AG09309 (cell line): ENCODE measurements around the gene C17orf75.

ENCODE experiments used
- DNase-seq: peaks from one replicate; pipeline ENCODE4 v3.0.0-alpha.2; 2010; ENCODE audit warnings: low read depth
- H3K4me3 ChIP-seq: 2 replicates; pipeline ENCODE4 v1.5.1; 2011; ENCODE audit warnings: mild to moderate bottlenecking, low read depth, low read length, moderate library complexity; ENCODE audit not compliant: control insufficient read depth
- CTCF ChIP-seq: IDR thresholded peaks from 2 replicates; pipeline ENCODE4 v1.5.1; 2011; ENCODE audit warnings: mild to moderate bottlenecking, low read depth, low read length, inconsistent platforms; ENCODE audit not compliant: insufficient read depth, control insufficient read depth; ENCODE audit errors: missing control alignments

Gene C17orf75

GRCh38 chr17:32345951-32346600 is 4.1 kb upstream of the C17orf75 start:
- DNase-seq, result no peak
- TF ChIP-seq CTCF, result no peak
- no peak overlapping the region for H3K4me3 ChIP-seq

DNA sequence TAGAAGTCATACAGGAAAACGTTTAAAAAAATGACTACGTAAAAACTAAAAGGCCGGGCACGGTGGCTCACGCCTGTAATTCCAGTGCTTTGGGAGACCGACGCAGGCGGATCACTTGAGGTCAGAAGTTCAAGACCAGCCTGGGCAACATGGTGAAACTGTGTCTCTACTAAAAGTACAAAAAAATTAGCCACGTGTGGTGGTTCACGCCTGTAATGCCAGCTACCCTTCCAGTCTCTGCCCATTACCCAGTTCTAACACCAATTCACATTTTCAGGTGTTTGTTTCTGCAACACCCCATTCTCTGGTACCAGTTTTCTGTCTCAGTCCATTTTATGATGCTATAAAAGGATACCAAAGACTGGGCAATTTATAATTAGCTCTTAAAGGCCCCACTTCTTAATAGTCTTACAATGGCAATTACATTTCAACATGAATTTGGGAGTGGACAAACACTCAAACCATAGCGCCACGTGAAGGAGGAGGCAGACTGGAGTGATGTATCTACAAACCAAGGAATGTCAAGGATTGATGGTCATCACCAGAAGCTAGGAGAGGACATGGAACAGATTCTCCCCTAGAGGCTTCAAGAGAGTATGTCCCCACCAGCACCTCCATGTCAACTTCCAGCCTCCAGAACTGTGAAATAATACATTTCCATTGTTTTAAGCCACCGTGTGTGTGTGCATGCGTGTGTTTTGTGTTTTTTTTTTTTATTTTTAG is 791 bp upstream of the C17orf75 start:
- no peak for TF ChIP-seq CTCF
- DNase-seq, result no peak
- no peak overlapping the region for H3K4me3 ChIP-seq

- H3K4me3 ChIP-seq, result peak overlapping the region; percentile 64
- peak; percentile 5 for TF ChIP-seq CTCF
- DNase-seq, result no peak
These were observed 674 bp downstream of the C17orf75 start for GRCh38 chr17:32341141-32341856.

DNA sequence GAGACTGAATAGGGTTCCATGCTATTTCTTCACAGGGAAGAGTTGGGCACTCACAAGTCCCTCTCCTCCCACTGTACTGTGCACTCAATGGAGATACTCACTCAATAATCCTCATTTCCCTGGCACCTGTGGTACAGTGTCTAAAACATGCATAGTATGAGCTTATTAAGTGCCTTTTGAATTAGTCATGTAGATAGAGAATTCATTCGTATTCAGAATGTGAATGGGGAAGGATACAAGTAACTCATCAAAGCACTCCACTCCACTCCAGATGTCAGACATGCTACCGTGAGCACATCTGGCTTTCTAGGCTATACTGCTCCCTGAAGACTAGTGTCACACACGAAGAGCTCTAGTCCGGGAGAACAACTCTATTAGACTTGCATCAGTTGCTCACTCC is 6.3 kb downstream of the C17orf75 start:
- no peak overlapping the region for H3K4me3 ChIP-seq
- DNase-seq, result peak; percentile 79
- TF ChIP-seq CTCF, result no peak

- no peak for DNase-seq
- no peak overlapping the region for H3K4me3 ChIP-seq
- no peak for TF ChIP-seq CTCF
These were observed 6.9 kb downstream of the C17orf75 start for GRCh38 chr17:32335046-32335445.

DNA sequence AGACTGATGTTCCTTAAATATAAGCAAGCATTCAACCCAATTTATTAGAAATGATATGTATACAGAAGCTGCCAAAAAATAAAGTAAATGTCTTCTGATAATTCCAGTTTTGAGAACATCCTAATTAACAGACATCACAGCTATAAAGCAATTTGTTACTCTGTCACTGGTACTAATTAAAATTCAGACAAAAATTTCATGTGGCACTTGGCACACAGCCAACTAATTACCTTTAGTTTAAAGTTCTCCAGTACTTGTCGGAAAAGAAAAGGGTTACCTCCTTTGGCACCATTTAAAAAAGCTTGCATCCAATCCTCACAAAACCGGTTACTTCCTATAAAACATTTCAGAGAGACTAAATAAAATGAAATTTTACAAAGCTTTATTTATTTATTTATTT is 8.8 kb downstream of the C17orf75 start:
- DNase-seq, result no peak
- TF ChIP-seq CTCF, result no peak
- H3K4me3 ChIP-seq, result no peak overlapping the region
